ENCODE results near the gene NARF. TPM values are rescaled to one million over a fixed set of nuclear protein-coding genes. Genes with fewer than 3 reads are reported as not detected.
A peak's percentile ranks its signal among the peaks of the same experiment; 100 is the strongest.

Gene NARF
- total RNA-seq, 4 donors from 2014 or later: 44.1 to 133 (median 61.1) TPM

DNA sequence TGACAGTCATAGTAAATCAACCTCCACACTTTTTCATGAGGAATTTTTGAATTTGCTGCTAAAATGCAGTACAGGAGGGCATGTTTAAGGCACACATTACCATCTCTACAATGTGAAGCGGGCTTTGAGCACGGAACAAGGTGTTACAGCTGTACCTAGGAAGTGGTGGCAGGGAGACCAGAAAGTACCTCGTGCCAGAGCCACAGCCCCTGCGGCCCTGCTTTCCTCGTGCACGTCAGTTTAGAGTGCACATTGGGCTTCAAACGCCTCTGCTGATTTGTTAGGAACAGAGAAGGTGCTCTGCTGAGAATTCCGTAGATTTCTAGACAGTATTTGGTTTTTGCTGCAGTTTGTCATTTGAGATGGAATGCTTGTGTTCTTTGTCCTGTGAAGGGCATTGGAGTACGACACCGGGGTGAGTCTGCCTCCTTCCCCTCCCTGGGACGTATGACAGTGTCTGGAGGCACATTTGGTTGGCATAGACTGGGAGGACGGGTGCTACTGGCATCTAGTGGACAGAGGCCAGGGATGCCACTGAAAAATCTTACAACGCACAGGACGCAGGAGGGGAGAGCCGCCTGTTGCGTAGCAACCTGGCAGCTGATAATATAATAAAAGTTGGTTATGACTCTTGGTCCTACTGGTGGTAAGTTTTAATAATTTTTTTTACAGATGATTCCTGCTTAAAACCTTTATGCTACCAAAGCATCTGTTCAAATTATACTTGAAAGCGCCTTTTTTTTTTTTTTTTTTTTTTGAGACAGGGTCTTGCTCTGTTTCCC is 70.1 kb downstream of the NARF start:
- WGBS, 2 donors (ENCODE audit: low coverage in 1 of 2): 44 to 50% methylated on average over 4 to 17 of the region's 17 CpGs
- H3K27me3 ChIP-seq: no peaks in the 10 kb centered on the region
- peak overlapping the region; percentile 53 to 79 (median 74) for H3K27ac ChIP-seq
- H3K36me3 ChIP-seq: no peaks in the 10 kb centered on the region
- no peak overlapping the region for H3K4me3 ChIP-seq
- H3K9me3 ChIP-seq: no peaks in the 10 kb centered on the region
- TF ChIP-seq POLR2A (IDR thresholded peaks at IDR 0.05): no peak
- TF ChIP-seq CTCF (IDR thresholded peaks at IDR 0.05): peak; percentile 15 to 69 (median 47)
- peak; percentile 38 to 43 (median 42) for TF ChIP-seq POLR2AphosphoS5 (IDR thresholded peaks at IDR 0.05)
- intact Hi-C loops (cut with DNase I; ENCODE audit: low total_unique reads): no loop called here
- in situ Hi-C loops (cut with MboI; ENCODE audit: low pct_ligation_motif_present in 1 of 4, low pct_unique_long_range_greater_than_20kb in 1 of 4, low sequenced_read_pairs in 3 of 4): no loop called here
- peaks cover 24 to 71% (median 48%) of the 10 kb centered on the region in 4 donors for H3K4me1 ChIP-seq
- peak; percentile 66 for DNase-seq

DNA sequence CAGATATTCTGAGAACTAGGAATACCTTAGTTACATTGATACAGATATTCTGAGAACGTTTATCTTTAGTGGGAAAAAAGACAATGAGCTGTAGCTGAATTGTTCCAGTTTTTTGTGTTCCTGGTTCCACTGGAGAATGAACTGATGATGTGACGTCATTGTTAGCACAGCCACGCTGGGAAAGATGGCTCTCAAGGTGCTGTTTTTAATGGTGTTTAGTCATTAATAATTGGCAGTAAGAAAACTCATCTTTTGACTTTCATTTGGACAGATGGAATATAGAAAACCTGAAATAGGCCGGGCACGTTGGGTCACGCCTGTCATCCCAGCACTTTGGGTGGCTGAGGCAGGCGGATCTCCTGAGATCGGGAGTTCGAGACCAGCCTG is 71.4 kb downstream of the NARF start:
- H3K4me1 ChIP-seq: peaks cover 18 to 69% (median 40%) of the 10 kb centered on the region in 4 donors
- H3K9me3 ChIP-seq: no peaks in the 10 kb centered on the region
- peak overlapping the region; percentile 53 to 79 (median 74) for H3K27ac ChIP-seq
- intact Hi-C loops (cut with DNase I; ENCODE audit: low total_unique reads): no loop called here
- DNase-seq: no peak
- H3K4me3 ChIP-seq: no peak overlapping the region
- no peak for TF ChIP-seq EP300 (IDR thresholded peaks at IDR 0.05; ENCODE audit: low read depth)
- no peak for TF ChIP-seq POLR2AphosphoS5 (IDR thresholded peaks at IDR 0.05)
- no peak for TF ChIP-seq POLR2A (IDR thresholded peaks at IDR 0.05)
- TF ChIP-seq CTCF (IDR thresholded peaks at IDR 0.05): no peak
- H3K27me3 ChIP-seq: no peaks in the 10 kb centered on the region
- in situ Hi-C loops (cut with MboI; ENCODE audit: low pct_ligation_motif_present in 1 of 4, low pct_unique_long_range_greater_than_20kb in 1 of 4, low sequenced_read_pairs in 3 of 4): no loop called here
- H3K36me3 ChIP-seq: no peaks in the 10 kb centered on the region
- WGBS, 2 donors (ENCODE audit: low coverage in 1 of 2): 83 to 87% methylated on average over 9 of the region's 9 CpGs

GRCh38 chr17:82531431-82531881 is 72.9 kb downstream of the NARF start:
- H3K27ac ChIP-seq: peak overlapping the region; percentile 8 to 52 (median 12)
- WGBS, 2 donors (ENCODE audit: low coverage in 1 of 2): 56 to 82% methylated on average over 5 to 7 of the region's 7 CpGs
- no peaks in the 10 kb centered on the region for H3K27me3 ChIP-seq
- TF ChIP-seq POLR2AphosphoS5 (IDR thresholded peaks at IDR 0.05) (no peak), CTCF (IDR thresholded peaks at IDR 0.05) (no peak), POLR2A (IDR thresholded peaks at IDR 0.05) (no peak), EP300 (IDR thresholded peaks at IDR 0.05; ENCODE audit: low read depth) (no peak)
- no peaks in the 10 kb centered on the region for H3K36me3 ChIP-seq
- intact Hi-C loops (cut with DNase I; ENCODE audit: low total_unique reads) (no loop called here), in situ Hi-C loops (cut with MboI; ENCODE audit: low pct_ligation_motif_present in 1 of 4, low pct_unique_long_range_greater_than_20kb in 1 of 4, low sequenced_read_pairs in 3 of 4) (no loop called here)
- no peak for DNase-seq
- no peaks in the 10 kb centered on the region for H3K9me3 ChIP-seq
- H3K4me1 ChIP-seq: peaks cover 11 to 71% (median 46%) of the 10 kb centered on the region in 4 donors
- H3K4me3 ChIP-seq: no peak overlapping the region

GRCh38 chr17:82534401-82534812 is 75.9 kb downstream of the NARF start:
- no peaks in the 10 kb centered on the region for H3K36me3 ChIP-seq
- no peaks in the 10 kb centered on the region for H3K27me3 ChIP-seq
- H3K9me3 ChIP-seq: no peaks in the 10 kb centered on the region
- intact Hi-C loops (cut with DNase I; ENCODE audit: low total_unique reads) (no loop called here), in situ Hi-C loops (cut with MboI; ENCODE audit: low pct_ligation_motif_present in 1 of 4, low pct_unique_long_range_greater_than_20kb in 1 of 4, low sequenced_read_pairs in 3 of 4) (no loop called here)
- 81 to 86% methylated on average over 7 of the region's 7 CpGs for WGBS, 2 donors (ENCODE audit: low coverage in 1 of 2)
- peak overlapping the region in 1 of 4 donors; percentile 90 for H3K27ac ChIP-seq
- H3K4me3 ChIP-seq: no peak overlapping the region
- TF ChIP-seq POLR2A (IDR thresholded peaks at IDR 0.05) (no peak), POLR2AphosphoS5 (IDR thresholded peaks at IDR 0.05) (no peak), CTCF (IDR thresholded peaks at IDR 0.05) (no peak), EP300 (IDR thresholded peaks at IDR 0.05; ENCODE audit: low read depth) (no peak)
- peaks cover 23 to 82% (median 54%) of the 10 kb centered on the region in 4 donors for H3K4me1 ChIP-seq
- DNase-seq: no peak

All from transverse colon (tissue), 4 donors.